Cardiac fibroblast (primary cell): Measurements from ENCODE around the gene AP2A2.

ENCODE experiments used
- DNase-seq, 2 donors: peaks; one replicate each; pipeline versions ENCODE4 v3.0.0 to v3.0.0-alpha.2; 2010; ENCODE audit warnings: low read depth in 2 of 2
- H3K4me3 ChIP-seq, 2 donors: replicated peaks in 1 of 2; 1 replicate in 1 of 2; 2 replicates in 1 of 2; pipeline ENCODE4 v1.5.1; 2011; ENCODE audit warnings: low read depth in 2 of 2, low read length in 2 of 2, mild to moderate bottlenecking in 2 of 2, moderate library complexity in 1 of 2
- CTCF ChIP-seq: IDR thresholded peaks from one replicate; pipeline ENCODE4 v1.5.1; 2011; ENCODE audit warnings: low read depth, mild to moderate bottlenecking, low read length, inconsistent platforms

AP2A2 gene

GRCh38 chr11:1042626-1043562 is 117.2 kb downstream of the AP2A2 start:
- no peak for TF ChIP-seq CTCF
- no peak for DNase-seq
- no peak overlapping the region for H3K4me3 ChIP-seq

- DNase-seq, result no peak
- H3K4me3 ChIP-seq, result no peak overlapping the region
- TF ChIP-seq CTCF, result no peak
Measured at GRCh38 chr11:1043563-1044096, 118.0 kb downstream of the AP2A2 start.

GRCh38 chr11:1044160-1044559 is 118.5 kb downstream of the AP2A2 start:
- no peak for TF ChIP-seq CTCF
- H3K4me3 ChIP-seq, result no peak overlapping the region
- DNase-seq, result no peak

- DNase-seq, result no peak
- no peak overlapping the region for H3K4me3 ChIP-seq
- no peak for TF ChIP-seq CTCF
Measured at GRCh38 chr11:1047595-1048156, 122.0 kb downstream of the AP2A2 start.

GRCh38 chr11:1048375-1049070 is 122.9 kb downstream of the AP2A2 start:
- DNase-seq, result no peak
- TF ChIP-seq CTCF, result peak; percentile 1
- no peak overlapping the region for H3K4me3 ChIP-seq

GRCh38 chr11:1049071-1049405 is 123.4 kb downstream of the AP2A2 start:
- TF ChIP-seq CTCF, result no peak
- no peak for DNase-seq
- H3K4me3 ChIP-seq, result no peak overlapping the region
